ENCODE data around the gene RIPOR2. TPM values are rescaled to one million over a fixed set of nuclear protein-coding genes. Genes with fewer than 3 reads are reported as not detected.

Gene RIPOR2
- total RNA-seq, 1 experiment from 2014 or later = 5.0 TPM

GRCh38 chr6:24796616-24797290 is 139.0 kb downstream of the RIPOR2 start:
- Mint-ChIP-seq H3K4me1 (peaks cover 13 to 15% of the 10 kb centered on the region in 2 experiments), H3K36me3 (ENCODE audit: insufficient read depth in 1 of 3, low read depth in 3 of 3) (peaks cover 0 to 4% (median 3%) of the 10 kb centered on the region in 3 experiments; a peak in 1 of 7 replicates), H3K27ac (no peak overlapping the region), H3K9me3 (no peaks in the 10 kb centered on the region), H3K4me3 (no peak overlapping the region), H3K27me3 (ENCODE audit: low read depth) (no peaks in the 10 kb centered on the region)
- TF ChIP-seq CTCF (conservative IDR thresholded peaks at IDR 0.05) = no peak
- Histone ChIP-seq H2BK20ac (ENCODE audit: low read depth, low read length, poor library complexity, severe bottlenecking) (no peak overlapping the region), H2BK5ac (ENCODE audit: insufficient read length, low read length) (no peak overlapping the region), H3K23me2 (ENCODE audit: insufficient read length, low read depth, low read length, poor library complexity, severe bottlenecking) (no peaks in the 10 kb centered on the region), H3K14ac (ENCODE audit: insufficient read depth, low read length) (no peak overlapping the region), H3K56ac (ENCODE audit: insufficient read length, low read depth, low read length) (no peak overlapping the region), H2BK120ac (ENCODE audit: low read depth, low read length, poor library complexity, severe bottlenecking) (no peak overlapping the region), H3K9me3 (ENCODE audit: control insufficient read depth, low read depth, low read length) (no peaks in the 10 kb centered on the region), H3K79me1 (ENCODE audit: insufficient read depth, low read depth, low read length, poor library complexity, severe bottlenecking) (no peaks in the 10 kb centered on the region), H3K27me3 (ENCODE audit: insufficient read depth, low read length) (no peaks in the 10 kb centered on the region), H3K4me2 (ENCODE audit: insufficient read depth, insufficient read length, low read length) (no peak overlapping the region), H3K79me2 (ENCODE audit: insufficient read depth, low read length) (no peaks in the 10 kb centered on the region), H4K20me1 (ENCODE audit: control insufficient read depth, insufficient read depth, insufficient read length) (no peaks in the 10 kb centered on the region), H3K18ac (ENCODE audit: insufficient read length, low read depth, low read length) (no peak overlapping the region), H2BK15ac (ENCODE audit: low read depth, low read length) (no peak overlapping the region), H4K91ac (ENCODE audit: insufficient read length, low read depth, low read length) (no peak overlapping the region), H3K9ac (ENCODE audit: extremely low read depth, insufficient read length, low read length) (no peak overlapping the region), H4K5ac (ENCODE audit: insufficient read length, low read depth, low read length) (no peak overlapping the region), H2AFZ (ENCODE audit: low read length) (no peak overlapping the region), H3T11ph (ENCODE audit: low read length) (no peak overlapping the region), H2AK5ac (ENCODE audit: insufficient read length, low read length) (no peak overlapping the region), H2BK12ac (ENCODE audit: insufficient read length, low read depth, low read length) (no peak overlapping the region), H3K4me1 (ENCODE audit: insufficient read depth, low read length) (peaks cover 5% of the 10 kb centered on the region), H3K23ac (ENCODE audit: insufficient read length, low read depth, low read length) (no peak overlapping the region), H3K4ac (ENCODE audit: low read depth, low read length) (no peak overlapping the region), H4K8ac (replicated peaks; ENCODE audit: insufficient read length, low read depth, low read length) (no peak overlapping the region), H3K27ac (ENCODE audit: insufficient read length, low read depth, low read length) (no peak overlapping the region)
- no peak for DNase-seq
- no CpG with 5 or more reads among the region's 6 CpGs for WGBS (ENCODE audit: extremely low coverage, insufficient read length, low lambda C conversion rate)

Data from H9 (cell line).